Stimulated activated CD4-positive, alpha-beta T cell treated with anti-CD3 and anti-CD28 coated beads, Interleukin-2, amount 100 ng/mL, for 24 hours (primary cell): ENCODE results near the gene RNLS.

Experiments
- DNase-seq, 2 donors: peaks; one replicate each; pipeline ENCODE4 v3.0.0-alpha.2; 2020

Gene RNLS

DNA sequence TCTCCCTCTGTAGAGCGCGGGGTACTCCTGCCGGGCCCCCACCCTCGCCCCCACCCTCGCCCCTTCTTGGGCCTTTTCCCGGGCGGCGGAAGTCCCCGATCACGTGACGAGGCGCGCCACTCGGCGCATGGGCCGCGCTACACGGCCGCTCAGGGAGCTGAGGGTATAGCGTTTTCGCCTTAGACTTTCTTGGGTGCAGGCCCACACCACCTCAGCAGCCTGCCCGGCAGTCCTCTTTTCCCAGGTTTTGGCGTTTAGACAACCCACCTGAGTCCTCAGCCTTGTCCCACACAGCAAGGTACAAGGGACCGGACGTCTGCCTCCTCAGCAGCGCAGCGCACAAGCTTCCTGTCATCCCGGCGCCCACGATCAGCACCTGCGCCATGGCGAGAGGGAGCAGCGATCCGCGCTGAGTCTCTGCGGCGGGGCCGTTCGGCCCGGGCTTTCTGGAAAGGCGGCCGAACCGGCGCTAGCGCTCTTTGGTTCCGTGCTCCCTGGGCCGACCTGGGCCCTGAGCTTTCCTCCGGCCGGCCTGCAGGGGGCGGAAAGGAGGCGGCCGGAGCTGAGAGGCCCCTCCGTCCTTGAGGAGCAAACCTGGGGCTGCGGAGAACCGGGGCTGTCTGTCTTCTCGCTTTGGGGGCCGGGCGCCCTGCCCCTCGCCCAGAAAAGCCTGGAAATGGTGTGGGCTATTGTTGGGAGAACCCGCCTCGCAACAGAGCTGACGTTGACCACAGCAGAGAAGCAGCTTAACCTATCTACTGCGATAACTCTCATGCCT lies at the start of gene RNLS:
Gene RNLS (minus strand): TSS at position 513 of the 778 bp plus-strand sequence.
- peak; percentile 71 to 72 for DNase-seq

GRCh38 chr10:88624840-88625239 lies 41.7 kb upstream of the RNLS start:
- no peak for DNase-seq

- no peak for DNase-seq
Measured at GRCh38 chr10:88623835-88624234, 40.7 kb upstream of the RNLS start.

DNA sequence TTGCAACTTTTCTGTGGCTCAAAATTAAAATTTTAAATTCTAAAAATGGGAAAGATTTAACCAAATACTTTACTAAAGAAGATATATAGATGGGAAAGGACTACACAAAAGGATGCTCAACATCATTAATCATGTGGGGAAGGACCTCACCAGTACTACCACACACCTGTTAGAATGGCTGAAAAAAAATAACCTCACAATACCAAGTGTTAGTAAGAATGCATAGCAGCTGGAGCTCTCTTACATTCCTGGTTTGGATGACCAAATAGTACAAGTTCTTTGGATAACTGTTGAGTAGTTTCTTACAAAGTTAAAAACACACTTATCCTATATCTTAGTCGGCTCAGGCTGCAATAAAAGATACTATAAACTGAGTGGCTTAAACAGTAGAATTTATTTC lies 37.3 kb upstream of the RNLS start:
- no peak for DNase-seq

- DNase-seq: no peak
Measured at GRCh38 chr10:88618496-88618895, 35.4 kb upstream of the RNLS start.

- no peak for DNase-seq
Measured at GRCh38 chr10:88617772-88618300, 34.7 kb upstream of the RNLS start.

GRCh38 chr10:88616250-88616977 lies 33.3 kb upstream of the RNLS start:
- no peak for DNase-seq

DNA sequence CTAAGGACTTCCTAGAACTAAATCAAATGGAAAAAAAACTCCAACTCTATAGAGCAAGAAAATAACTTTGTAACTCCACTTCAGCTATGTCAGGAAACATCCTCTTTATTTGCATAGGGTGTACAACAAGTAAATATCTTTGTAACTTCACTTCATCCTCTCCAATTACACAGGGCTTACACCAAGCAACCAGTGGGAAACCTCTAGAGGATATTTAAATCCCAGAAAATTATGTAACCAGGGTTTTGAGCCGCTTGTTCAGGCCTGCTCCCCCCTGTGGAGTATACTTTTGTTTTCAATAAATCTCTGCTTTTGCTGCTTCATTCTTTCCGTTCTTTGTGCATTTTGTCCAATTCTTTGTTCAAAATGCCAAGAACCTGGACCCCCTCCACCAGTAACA lies 25.7 kb upstream of the RNLS start:
- no peak for DNase-seq

- DNase-seq: no peak
Measured at GRCh38 chr10:88608052-88608732, 25.1 kb upstream of the RNLS start.

GRCh38 chr10:88598055-88598454 lies 14.9 kb upstream of the RNLS start:
- DNase-seq: no peak

DNA sequence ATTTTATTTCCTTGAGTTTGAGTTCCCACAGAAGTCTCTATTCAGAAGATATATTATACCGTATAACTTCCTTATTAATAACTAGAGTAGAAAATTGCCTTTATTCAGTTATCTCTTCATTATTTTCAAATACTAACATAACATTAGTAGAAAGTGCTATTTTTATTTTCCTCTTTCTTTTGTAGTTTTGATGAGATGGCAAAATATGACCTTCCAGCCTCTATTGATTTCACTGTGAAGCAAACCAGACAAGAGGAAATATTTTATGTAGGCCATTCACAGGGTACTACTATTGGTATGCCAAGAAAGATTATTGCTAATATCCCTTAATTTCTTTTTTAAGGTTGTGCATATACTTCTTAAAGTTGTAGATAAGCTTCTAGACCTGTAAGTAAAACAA lies 11.4 kb upstream of the RNLS start:
- no peak for DNase-seq

DNA sequence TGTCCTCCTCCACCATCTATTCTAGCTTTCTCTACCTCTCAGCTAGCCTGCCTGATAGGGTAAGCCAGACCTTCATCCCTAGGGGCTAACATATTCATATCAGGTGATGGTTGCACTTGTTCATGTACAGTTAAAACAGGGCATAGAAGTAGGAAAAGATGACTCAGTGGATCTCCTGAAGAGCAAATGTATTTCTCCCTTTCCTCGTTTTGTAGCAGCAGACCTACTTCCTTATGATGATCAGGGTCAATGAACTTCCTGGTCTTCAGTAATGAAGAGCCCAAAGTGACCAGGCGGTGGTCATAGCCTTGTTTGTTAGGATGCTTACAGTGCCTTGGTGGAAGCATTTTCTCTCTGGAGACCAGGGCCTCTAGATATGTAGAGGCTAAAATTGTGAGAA lies 9.8 kb upstream of the RNLS start:
- no peak for DNase-seq

DNA sequence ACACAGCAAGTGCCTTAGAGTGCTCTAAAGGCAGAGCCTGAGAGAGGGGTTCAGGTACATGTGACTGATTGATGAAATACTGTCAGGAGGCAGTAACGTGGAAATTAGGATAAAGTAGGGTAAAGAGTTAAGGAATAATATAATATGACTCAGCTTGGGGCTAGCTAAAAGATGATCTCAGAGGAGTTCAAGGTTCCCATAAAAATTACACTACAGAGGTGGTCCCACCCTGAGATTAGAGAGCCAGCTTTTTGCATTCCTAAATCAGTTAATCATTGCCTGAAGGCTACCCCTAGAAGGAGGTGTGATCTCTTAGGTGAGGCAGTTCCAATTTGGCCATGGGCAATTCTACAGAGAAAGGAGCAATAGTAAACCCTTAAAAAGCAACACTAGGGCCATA lies 9.3 kb upstream of the RNLS start:
- DNase-seq: no peak

DNA sequence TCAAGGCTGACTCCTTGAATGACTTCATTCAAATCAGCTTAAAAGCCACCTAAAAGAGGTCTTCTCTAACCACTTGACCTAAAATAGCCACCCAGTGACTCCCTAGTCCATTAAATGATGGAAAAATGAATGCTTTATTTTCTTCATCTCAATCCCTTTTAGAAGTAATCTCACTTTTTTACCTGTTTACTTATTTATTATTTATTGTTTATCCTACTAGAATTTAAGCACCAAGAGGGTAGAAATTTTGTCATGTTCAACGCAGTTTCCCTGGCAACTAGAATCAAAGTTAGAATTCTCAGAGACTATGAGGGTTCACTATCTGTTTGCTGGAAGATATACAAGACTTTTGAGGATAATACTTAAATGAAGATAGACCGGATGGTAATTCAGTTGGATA lies 3.3 kb upstream of the RNLS start, which contains the start of gene LIPJ:
Gene LIPJ (plus strand): TSS at position 301 of the 400 bp plus-strand sequence. CDS start 3,926 bp downstream, outside the sequence.
- no peak for DNase-seq

- DNase-seq: no peak
Measured at GRCh38 chr10:88583584-88583957, 453 bp upstream of the RNLS start.

DNA sequence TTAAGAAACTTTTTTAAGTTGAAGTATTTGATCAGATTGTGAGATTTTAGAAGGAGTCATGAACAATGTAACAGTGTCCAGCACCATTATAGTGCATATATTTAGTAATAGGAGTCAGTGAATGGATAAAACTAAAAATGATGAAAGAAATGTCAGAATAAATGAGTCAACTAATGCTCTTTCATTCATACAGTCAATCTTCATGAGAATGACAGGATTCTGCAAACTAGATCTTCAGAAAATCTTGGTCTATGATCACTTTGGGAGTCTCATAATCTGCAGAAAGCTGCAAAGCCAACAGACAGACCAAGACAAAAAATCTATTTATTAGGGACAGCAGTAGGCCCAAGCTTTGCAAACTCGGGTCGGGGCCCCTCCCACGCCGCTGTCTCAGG lies 710 bp downstream of the RNLS start:
- DNase-seq: no peak

DNA sequence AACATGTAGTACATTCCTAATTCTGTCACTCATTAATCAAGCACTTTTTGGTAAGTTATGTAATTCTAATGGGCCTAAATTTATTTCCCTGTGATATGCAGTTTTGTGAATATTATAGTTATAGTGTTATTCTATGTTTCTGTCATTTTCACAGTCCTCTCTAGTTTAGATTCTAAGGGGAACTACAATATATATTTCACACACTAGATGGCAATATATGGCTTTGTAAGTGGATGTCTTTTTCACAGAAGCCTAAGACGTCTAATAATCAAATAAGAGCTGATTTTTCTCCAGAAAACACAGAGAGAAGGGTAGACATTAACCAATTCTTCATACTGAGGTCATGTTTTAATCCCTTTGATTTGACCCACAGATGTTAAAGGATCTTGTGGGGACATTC lies 18.0 kb downstream of the RNLS start:
- no peak for DNase-seq

DNA sequence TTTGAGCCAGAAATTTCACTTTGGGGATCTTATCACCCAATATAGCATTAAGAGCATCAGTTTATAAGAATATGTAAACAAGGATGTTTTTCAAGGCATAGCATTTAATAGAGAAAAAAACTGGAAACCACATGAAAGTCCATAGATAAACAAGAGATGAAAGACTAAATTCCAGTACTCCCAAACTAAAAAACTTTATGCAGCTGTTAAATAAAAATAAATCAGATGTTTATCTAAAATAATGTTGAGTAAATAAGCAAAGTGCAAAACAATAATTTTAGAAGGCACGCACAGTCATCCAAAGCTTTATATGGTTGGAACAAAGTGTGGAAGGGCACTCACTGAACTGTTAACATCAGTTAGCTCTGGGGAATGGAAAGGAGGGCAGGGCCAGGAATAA lies 21.0 kb downstream of the RNLS start:
- DNase-seq: no peak

DNA sequence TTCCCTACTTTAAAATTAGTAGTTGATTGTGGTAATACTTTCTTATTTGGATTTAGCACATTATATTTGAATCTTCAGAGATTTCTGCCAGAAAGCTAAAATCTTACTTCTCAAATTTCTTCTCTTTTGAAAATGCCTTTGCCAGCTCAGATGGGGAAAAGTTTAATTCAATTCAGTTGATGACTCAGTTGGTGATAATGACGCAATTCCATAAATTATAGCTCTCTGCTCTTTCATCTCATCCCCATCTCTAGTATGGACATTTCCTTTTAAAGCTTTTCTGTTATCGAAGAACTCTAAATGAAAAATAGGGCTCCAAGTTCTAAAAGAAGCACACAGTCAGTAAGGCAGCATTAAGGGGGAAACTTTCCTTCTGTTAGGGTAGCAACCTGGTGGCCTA lies 25.5 kb downstream of the RNLS start:
- no peak for DNase-seq

- no peak for DNase-seq
Measured at GRCh38 chr10:88557256-88557655, 25.9 kb downstream of the RNLS start.

DNA sequence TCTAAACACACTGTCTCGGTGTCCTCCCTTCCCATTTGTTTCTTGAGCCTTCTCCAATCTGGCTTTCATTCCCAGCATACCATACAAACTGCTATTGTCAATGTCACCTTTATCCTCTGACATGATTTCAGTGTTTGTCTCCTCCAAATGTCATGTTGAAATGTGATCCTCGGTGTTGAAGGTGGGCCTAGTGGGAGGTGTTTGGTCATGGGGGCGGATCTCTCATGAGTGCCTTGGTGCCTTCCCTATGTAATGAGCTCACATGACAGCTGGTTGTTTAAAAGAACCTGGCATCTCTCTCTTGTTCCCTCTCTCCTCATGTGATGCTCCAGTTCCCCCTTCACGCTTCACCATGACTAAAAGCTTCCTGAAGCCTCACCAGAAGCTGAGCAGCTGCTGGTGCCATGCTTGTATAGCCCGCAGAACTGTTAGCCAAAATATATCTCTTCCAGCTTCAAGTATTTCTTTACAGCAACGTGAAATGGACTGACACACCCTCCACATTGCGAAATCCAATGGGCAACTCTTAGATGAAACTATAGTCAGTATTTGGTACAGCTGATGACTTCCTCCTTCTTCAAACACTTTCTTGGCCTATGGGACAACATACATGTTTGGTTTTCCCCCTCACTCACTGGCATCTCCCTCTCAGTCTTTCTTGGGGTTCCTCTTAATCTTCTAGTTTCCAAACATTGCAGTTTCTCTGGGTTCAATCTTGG lies 27.8 kb downstream of the RNLS start:
- no peak for DNase-seq

DNA sequence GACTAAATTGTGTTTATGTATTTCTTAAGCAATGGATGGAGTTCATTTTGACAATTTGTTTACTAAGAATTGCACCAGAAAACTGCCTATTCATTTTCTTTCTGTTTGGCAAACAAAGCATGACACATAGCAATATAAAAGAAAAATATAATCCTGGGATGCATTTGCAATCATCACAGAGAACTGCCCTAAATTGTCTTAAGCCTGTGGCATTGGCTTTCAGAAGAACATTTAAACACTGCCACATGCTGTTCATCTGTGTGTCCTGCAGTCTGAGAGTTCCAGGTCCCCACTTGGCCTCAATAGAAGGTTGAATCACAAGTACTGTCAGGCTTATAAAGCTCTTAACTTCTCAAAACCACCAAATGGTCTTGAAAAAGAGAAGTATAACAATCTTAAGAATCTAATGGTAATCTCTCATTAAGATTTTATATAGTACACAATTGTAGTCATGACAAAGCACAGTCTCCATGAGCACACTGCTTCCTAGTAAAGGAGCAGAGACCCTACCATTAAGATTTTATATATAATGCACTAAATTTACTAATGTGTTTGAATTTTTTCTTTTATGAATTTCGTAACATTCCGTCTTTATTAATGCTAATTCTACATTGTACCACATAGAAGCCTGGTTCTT lies 29.9 kb downstream of the RNLS start:
- DNase-seq: peak; percentile 19 to 29
